K562 (cell line): Measurements from ENCODE around the gene PPP6R1. TPM values are rescaled to one million over a fixed set of nuclear protein-coding genes. Genes with fewer than 3 reads are reported as not detected.

Source experiments
- GATA2 ChIP-seq: sonication (generic); formaldehyde crosslinking; IDR thresholded peaks from 2 replicates; pipeline ENCODE4 v1.4.0; 2020; ENCODE audit warnings: mild to moderate bottlenecking, missing genetic modification reagents
- HMBOX1 ChIP-seq: sonication (generic); IDR thresholded peaks from 2 replicates; pipeline ENCODE4 v1.6.1; 2016
- JUND ChIP-seq, 2 experiments: IDR thresholded peaks; 2 replicates in 1 of 2; 3 replicates in 1 of 2; pipeline ENCODE4 v1.6.1; 2011; ENCODE audit warnings: borderline replicate concordance in 2 of 2, low read depth in 2 of 2, low read length in 2 of 2, improper control_type of control experiment in 1 of 2, missing biosample characterization in 1 of 2, missing genetic modification characterization in 1 of 2, missing genetic modification reagents in 1 of 2
- KDM1A ChIP-seq, 2 experiments: fragments of 450-650 bp; IDR thresholded peaks; 2 replicates each; pipeline ENCODE4 v1.6.1; 2016; ENCODE audit warnings: mild to moderate bottlenecking in 2 of 2
- KDM2B ChIP-seq: fragments of 250-450 bp; sonication (Bioruptor Pico); IDR thresholded peaks from 2 replicates; pipeline ENCODE4 v1.8.0; 2021; ENCODE audit warnings: mild to moderate bottlenecking, moderate library complexity
- MTA1 ChIP-seq: fragments of 450-650 bp; IDR thresholded peaks from 2 replicates; pipeline ENCODE4 v1.6.1; 2017; ENCODE audit warnings: borderline replicate concordance
- MXI1 ChIP-seq: IDR thresholded peaks from 2 replicates; pipeline ENCODE4 v1.6.1; 2011; ENCODE audit warnings: low read depth, mild to moderate bottlenecking, improper control_type of control experiment, low read length
- NBN ChIP-seq: fragments of 450-650 bp; IDR thresholded peaks from 2 replicates; pipeline ENCODE4 v1.6.1; 2016; ENCODE audit warnings: low read depth, mild to moderate bottlenecking
- PRMT5 ChIP-seq: sonication (generic); formaldehyde crosslinking; IDR thresholded peaks from 2 replicates; pipeline ENCODE4 v1.5.0; 2020; ENCODE audit warnings: missing genetic modification reagents
- RAD21 ChIP-seq, 2 experiments: fragments of 250-450 bp in 1 of 2; fragments of 450-650 bp in 1 of 2; sonication (Bioruptor Pico) in 1 of 2; formaldehyde crosslinking in 1 of 2; IDR thresholded peaks in 1 of 2; conservative IDR thresholded peaks in 1 of 2; 2 replicates each; pipeline versions ENCODE4 v1.4.0 to v1.8.0; 2020 to 2022; ENCODE audit warnings: mild to moderate bottlenecking in 2 of 2, moderate library complexity in 1 of 2
- RB1 ChIP-seq: fragments of 450-650 bp; IDR thresholded peaks from 2 replicates; pipeline ENCODE4 v1.6.1; 2017; ENCODE audit warnings: low read depth, mild to moderate bottlenecking
- STAG1 ChIP-seq: sonication (generic); formaldehyde crosslinking; IDR thresholded peaks from 2 replicates; pipeline ENCODE4 v1.5.0; 2020; ENCODE audit warnings: missing genetic modification reagents, borderline replicate concordance
- ZC3H11A ChIP-seq: IDR thresholded peaks from 2 replicates; pipeline ENCODE4 v1.6.1; 2012; ENCODE audit warnings: low read depth, low read length, improper control_type of control experiment
- ZKSCAN1 ChIP-seq: fragments of 150-350 bp; IDR thresholded peaks from 2 replicates; pipeline ENCODE4 v1.6.1; 2016; ENCODE audit warnings: low read depth, low read length
- polyA plus RNA-seq, 8 experiments: library from polyadenylated mRNA; depleted of rRNA in 4 of 8; stranded (reverse) in 5 of 8; unstranded in 3 of 8; fragments of >200 nt; fragmentation: Nextera tagmentation in 2 of 8; fragmentation: Illumina TruSeq in 1 of 8; extraction: Ambion mirVana in 2 of 8; extraction: Trizol in 1 of 8; gene quantifications; 2 replicates each; pipeline versions ENCODE4 v1.2.1 to v1.2.3, GENCODE V29; 2011 to 2014; ENCODE audit warnings: inconsistent platforms in 1 of 8, missing spikeins in 1 of 8
- total RNA-seq, 7 experiments: library from RNA; depleted of rRNA in 6 of 7; stranded (reverse); fragments of >200 nt in 6 of 7; fragmentation: Illumina TruSeq in 2 of 7; extraction: Trizol in 2 of 7; gene quantifications; 2 replicates each; pipeline versions ENCODE4 v1.2.1 to v1.2.3, GENCODE V29; 2011 to 2021; ENCODE audit warnings: low replicate concordance in 1 of 7
- TF ChIP-seq, protein P1 (sequence below): fragments of 450-650 bp; IDR thresholded peaks from 2 replicates; pipeline ENCODE4 v1.6.1; 2016
- TF ChIP-seq, protein P2 (sequence below), 2 experiments: fragments of 450-650 bp in 1 of 2; IDR thresholded peaks; 2 replicates each; pipeline ENCODE4 v1.6.1; 2011 to 2017; ENCODE audit warnings: low read depth in 2 of 2, antibody characterized with exemption in 1 of 2, borderline replicate concordance in 1 of 2, low read length in 1 of 2, mild to moderate bottlenecking in 1 of 2, mixed read lengths in 1 of 2; ENCODE audit not compliant: control insufficient read depth in 1 of 2
- TF ChIP-seq, protein P3 (sequence below): fragments of 450-650 bp; IDR thresholded peaks from 2 replicates; pipeline ENCODE4 v1.6.1; 2017; ENCODE audit warnings: antibody characterized with exemption, mild to moderate bottlenecking

PPP6R1 gene
- total and polyA plus RNA-seq, 9 of the 15 experiments (the other 6 are each of a cell fraction or from before 2014, with no cell fraction given): 0.48 to 135 (median 37.2) TPM

DNA sequence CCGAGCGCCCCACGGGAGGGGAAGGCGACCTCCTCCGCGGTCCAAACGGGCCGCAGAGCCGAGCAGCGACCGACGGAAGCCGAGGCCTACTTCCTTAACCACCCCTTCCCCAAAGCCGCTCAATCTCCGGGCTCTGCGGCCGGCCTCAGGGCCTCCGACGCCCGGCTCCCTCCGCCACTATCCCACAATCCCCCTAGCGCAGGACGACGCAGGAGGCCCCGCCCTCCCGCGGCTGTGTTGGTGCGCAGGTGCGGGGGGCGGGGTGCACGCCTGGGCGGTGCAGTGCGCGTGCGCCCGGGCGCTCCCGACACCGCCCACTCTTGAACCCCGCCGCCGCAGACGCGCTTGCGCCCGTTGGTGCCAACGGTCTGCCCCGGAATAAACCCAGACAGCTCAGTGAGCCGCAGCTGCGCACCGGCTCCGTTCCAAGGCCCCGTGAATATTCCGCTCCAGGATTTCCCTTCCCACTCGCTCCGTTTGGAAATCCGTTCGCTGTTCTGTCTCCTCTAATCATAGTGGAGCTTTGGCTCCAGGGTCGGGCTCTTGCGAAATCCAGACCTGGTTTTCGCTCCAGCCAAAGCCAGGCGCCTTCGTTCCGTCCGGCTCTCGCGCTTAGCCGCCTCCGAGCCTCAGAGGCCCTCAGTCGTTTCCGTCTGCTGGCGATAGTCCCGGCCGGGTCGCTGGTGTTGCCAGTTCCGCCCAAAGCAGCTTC is at the start of gene PPP6R1 (continued):
- TF ChIP-seq, protein P1, sequence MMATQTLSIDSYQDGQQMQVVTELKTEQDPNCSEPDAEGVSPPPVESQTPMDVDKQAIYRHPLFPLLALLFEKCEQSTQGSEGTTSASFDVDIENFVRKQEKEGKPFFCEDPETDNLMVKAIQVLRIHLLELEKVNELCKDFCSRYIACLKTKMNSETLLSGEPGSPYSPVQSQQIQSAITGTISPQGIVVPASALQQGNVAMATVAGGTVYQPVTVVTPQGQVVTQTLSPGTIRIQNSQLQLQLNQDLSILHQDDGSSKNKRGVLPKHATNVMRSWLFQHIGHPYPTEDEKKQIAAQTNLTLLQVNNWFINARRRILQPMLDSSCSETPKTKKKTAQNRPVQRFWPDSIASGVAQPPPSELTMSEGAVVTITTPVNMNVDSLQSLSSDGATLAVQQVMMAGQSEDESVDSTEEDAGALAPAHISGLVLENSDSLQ: peak; percentile 79
- peak; percentile 53 to 57 for TF ChIP-seq RAD21 (CRISPR knock-in tag; conservative IDR thresholded peaks at IDR 0.05 in 1 of 2, IDR thresholded peaks at IDR 0.05 in 1 of 2)
- TF ChIP-seq JUND (IDR thresholded peaks at IDR 0.05; ENCODE audit: borderline replicate concordance, low read depth, low read length): peak; percentile 90
- TF ChIP-seq JUND (tag; IDR thresholded peaks at IDR 0.05; ENCODE audit: borderline replicate concordance, low read depth, low read length): peak; percentile 85; the same call in 1 of the 3 replicates
- peak; percentile 45; the same call in 1 of the 2 replicates for TF ChIP-seq HMBOX1
- peak; percentile 81 to 88 for TF ChIP-seq KDM1A (IDR thresholded peaks at IDR 0.05)
- TF ChIP-seq, protein P2, sequence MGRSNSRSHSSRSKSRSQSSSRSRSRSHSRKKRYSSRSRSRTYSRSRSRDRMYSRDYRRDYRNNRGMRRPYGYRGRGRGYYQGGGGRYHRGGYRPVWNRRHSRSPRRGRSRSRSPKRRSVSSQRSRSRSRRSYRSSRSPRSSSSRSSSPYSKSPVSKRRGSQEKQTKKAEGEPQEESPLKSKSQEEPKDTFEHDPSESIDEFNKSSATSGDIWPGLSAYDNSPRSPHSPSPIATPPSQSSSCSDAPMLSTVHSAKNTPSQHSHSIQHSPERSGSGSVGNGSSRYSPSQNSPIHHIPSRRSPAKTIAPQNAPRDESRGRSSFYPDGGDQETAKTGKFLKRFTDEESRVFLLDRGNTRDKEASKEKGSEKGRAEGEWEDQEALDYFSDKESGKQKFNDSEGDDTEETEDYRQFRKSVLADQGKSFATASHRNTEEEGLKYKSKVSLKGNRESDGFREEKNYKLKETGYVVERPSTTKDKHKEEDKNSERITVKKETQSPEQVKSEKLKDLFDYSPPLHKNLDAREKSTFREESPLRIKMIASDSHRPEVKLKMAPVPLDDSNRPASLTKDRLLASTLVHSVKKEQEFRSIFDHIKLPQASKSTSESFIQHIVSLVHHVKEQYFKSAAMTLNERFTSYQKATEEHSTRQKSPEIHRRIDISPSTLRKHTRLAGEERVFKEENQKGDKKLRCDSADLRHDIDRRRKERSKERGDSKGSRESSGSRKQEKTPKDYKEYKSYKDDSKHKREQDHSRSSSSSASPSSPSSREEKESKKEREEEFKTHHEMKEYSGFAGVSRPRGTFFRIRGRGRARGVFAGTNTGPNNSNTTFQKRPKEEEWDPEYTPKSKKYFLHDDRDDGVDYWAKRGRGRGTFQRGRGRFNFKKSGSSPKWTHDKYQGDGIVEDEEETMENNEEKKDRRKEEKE (IDR thresholded peaks at IDR 0.05; ENCODE audit: borderline replicate concordance in 1 of 2, control insufficient read depth in 1 of 2, low read depth in 2 of 2, low read length in 1 of 2): peak in 1 of 2 experiments; percentile 95; a peak in 2 of 4 replicates
- TF ChIP-seq ZC3H11A: peak; percentile 82
- TF ChIP-seq KDM2B: 0 out of 2 replicates have a peak, but pooled peaks have one; percentile 72
- TF ChIP-seq ZKSCAN1: peak; percentile 78; the same call in 1 of the 2 replicates
- TF ChIP-seq RB1: peak; percentile 89; the same call in 1 of the 2 replicates
- no peak for TF ChIP-seq GATA2
- TF ChIP-seq MTA1: peak; percentile 78; the same call in 1 of the 2 replicates
- TF ChIP-seq, protein P3, sequence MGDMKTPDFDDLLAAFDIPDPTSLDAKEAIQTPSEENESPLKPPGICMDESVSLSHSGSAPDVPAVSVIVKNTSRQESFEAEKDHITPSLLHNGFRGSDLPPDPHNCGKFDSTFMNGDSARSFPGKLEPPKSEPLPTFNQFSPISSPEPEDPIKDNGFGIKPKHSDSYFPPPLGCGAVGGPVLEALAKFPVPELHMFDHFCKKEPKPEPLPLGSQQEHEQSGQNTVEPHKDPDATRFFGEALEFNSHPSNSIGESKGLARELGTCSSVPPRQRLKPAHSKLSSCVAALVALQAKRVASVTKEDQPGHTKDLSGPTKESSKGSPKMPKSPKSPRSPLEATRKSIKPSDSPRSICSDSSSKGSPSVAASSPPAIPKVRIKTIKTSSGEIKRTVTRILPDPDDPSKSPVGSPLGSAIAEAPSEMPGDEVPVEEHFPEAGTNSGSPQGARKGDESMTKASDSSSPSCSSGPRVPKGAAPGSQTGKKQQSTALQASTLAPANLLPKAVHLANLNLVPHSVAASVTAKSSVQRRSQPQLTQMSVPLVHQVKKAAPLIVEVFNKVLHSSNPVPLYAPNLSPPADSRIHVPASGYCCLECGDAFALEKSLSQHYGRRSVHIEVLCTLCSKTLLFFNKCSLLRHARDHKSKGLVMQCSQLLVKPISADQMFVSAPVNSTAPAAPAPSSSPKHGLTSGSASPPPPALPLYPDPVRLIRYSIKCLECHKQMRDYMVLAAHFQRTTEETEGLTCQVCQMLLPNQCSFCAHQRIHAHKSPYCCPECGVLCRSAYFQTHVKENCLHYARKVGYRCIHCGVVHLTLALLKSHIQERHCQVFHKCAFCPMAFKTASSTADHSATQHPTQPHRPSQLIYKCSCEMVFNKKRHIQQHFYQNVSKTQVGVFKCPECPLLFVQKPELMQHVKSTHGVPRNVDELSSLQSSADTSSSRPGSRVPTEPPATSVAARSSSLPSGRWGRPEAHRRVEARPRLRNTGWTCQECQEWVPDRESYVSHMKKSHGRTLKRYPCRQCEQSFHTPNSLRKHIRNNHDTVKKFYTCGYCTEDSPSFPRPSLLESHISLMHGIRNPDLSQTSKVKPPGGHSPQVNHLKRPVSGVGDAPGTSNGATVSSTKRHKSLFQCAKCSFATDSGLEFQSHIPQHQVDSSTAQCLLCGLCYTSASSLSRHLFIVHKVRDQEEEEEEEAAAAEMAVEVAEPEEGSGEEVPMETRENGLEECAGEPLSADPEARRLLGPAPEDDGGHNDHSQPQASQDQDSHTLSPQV: no peak; the same call in none of the 2 replicates
- TF ChIP-seq PRMT5: no peak
- TF ChIP-seq NBN: peak; percentile 98
- TF ChIP-seq STAG1 (CRISPR knock-in tag): no peak
- TF ChIP-seq MXI1: peak; percentile 65; the same call in 1 of the 2 replicates
